Measurements from ENCODE around the gene SLC11A2. TPM values are rescaled to one million over a fixed set of nuclear protein-coding genes. Genes with fewer than 3 reads are reported as not detected.
"Not testable (repeated sequence)": the region's sequence is repeated elsewhere in the genome, so short reads cannot be mapped to it uniquely, and the experiment has no call there.

The SLC11A2 gene
- total and polyA plus RNA-seq, 12 donors, result 21.7 to 82.2 (median 49.7) TPM

GRCh38 chr12:50955288-50955687 is 70.9 kb downstream of the SLC11A2 start:
- no peak overlapping the region for H3K4me3 ChIP-seq
- TF ChIP-seq, protein P1, sequence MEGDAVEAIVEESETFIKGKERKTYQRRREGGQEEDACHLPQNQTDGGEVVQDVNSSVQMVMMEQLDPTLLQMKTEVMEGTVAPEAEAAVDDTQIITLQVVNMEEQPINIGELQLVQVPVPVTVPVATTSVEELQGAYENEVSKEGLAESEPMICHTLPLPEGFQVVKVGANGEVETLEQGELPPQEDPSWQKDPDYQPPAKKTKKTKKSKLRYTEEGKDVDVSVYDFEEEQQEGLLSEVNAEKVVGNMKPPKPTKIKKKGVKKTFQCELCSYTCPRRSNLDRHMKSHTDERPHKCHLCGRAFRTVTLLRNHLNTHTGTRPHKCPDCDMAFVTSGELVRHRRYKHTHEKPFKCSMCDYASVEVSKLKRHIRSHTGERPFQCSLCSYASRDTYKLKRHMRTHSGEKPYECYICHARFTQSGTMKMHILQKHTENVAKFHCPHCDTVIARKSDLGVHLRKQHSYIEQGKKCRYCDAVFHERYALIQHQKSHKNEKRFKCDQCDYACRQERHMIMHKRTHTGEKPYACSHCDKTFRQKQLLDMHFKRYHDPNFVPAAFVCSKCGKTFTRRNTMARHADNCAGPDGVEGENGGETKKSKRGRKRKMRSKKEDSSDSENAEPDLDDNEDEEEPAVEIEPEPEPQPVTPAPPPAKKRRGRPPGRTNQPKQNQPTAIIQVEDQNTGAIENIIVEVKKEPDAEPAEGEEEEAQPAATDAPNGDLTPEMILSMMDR (IDR thresholded peaks at IDR 0.05), result no peak
- no peak for TF ChIP-seq POLR2A (IDR thresholded peaks at IDR 0.05)
- DNase-seq, result no peak
- no peak overlapping the region for H3K27ac ChIP-seq
- H3K4me1 ChIP-seq (replicated peaks in 1 of 2), result no peaks in the 10 kb centered on the region
- H3K36me3 ChIP-seq (replicated peaks in 1 of 2), result no peaks in the 10 kb centered on the region
- H3K27me3 ChIP-seq, result no peaks in the 10 kb centered on the region
- intact Hi-C loops (cut with DNase I), result no loop called here
- no peaks in the 10 kb centered on the region for H3K9me3 ChIP-seq (replicated peaks in 1 of 3)
- WGBS, 4 donors, result 79 to 94% (median 91%) methylated on average over 1 of the region's 1 CpG

DNA sequence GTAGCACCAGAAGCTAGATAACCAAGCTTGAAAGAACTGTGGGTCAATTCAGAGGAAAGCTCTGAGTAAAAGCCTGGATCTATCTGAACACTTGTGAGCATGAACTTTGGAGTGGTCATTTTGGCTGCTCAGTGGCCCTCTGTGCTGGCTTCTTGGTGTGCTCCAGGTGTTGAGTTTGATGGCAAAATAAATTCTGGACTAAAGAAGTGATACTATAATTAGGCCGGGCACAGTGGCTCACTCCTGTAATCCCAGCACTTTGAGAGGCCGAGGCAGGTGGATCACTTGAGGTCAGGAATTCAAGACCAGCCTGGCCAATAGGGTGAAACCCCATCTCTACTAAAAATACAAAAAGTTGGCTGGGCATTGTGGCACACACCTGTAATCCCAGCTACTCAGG is 71.4 kb downstream of the SLC11A2 start:
- intact Hi-C loops (cut with DNase I); DNase-seq; H3K4me3 ChIP-seq; H3K4me1 ChIP-seq (replicated peaks in 1 of 2); H3K36me3 ChIP-seq (replicated peaks in 1 of 2); H3K9me3 ChIP-seq (replicated peaks in 1 of 3); H3K27me3 ChIP-seq; H3K27ac ChIP-seq: not testable (repeated sequence)
- WGBS, 4 donors, result 90 to 96% (median 93%) methylated on average over 2 of the region's 2 CpGs

DNA sequence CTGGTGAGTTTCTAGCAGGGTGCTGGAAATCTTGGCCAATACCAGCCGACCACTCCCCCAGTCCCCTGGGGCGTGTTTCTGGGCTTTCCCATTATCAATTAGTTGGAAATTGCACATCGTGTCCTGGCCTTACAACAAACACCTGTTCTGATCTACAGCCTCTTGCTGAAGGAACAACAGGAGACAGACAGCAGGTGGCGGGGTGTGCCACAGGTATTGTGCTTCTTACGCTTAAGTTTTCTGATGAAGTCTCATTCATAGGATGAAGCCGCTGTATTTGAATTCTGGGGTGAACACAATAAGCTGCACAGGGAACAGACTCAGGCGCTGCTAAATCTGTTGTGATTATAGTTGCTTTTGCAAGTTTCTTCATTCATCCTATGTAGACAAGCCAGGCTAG is 73.1 kb downstream of the SLC11A2 start:
- H3K36me3 ChIP-seq (replicated peaks in 1 of 2), result no peaks in the 10 kb centered on the region
- H3K4me3 ChIP-seq, result no peak overlapping the region
- no peaks in the 10 kb centered on the region for H3K4me1 ChIP-seq (replicated peaks in 1 of 2)
- WGBS, 4 donors, result 87 to 92% (median 90%) methylated on average over 6 to 7 of the region's 7 CpGs
- TF ChIP-seq POLR2A (IDR thresholded peaks at IDR 0.05), result no peak
- TF ChIP-seq, protein P1 (IDR thresholded peaks at IDR 0.05), result no peak
- H3K27me3 ChIP-seq, result no peaks in the 10 kb centered on the region
- intact Hi-C loops (cut with DNase I), result no loop called here
- DNase-seq, result no peak
- H3K27ac ChIP-seq, result no peak overlapping the region
- H3K9me3 ChIP-seq (replicated peaks in 1 of 3), result no peaks in the 10 kb centered on the region

- H3K27me3 ChIP-seq, result no peaks in the 10 kb centered on the region
- H3K27ac ChIP-seq, result no peak within 1 kb of the TSS
- H3K4me1 ChIP-seq (replicated peaks in 1 of 2), result no peaks in the 10 kb centered on the region
- no peak within 1 kb of the TSS for H3K4me3 ChIP-seq
- H3K9me3 ChIP-seq (replicated peaks in 1 of 3), result no peaks in the 10 kb centered on the region
- no peak for DNase-seq
- intact Hi-C loops (cut with DNase I), result no loop called here
- 89 to 93% (median 92%) methylated on average over 3 to 19 of the region's 19 CpGs for WGBS, 4 donors
- TF ChIP-seq POLR2A (IDR thresholded peaks at IDR 0.05), result no peak
- TF ChIP-seq, protein P1 (IDR thresholded peaks at IDR 0.05), result no peak
- no peaks in the 10 kb centered on the region for H3K36me3 ChIP-seq (replicated peaks in 1 of 2)
These were observed 73.7 kb downstream of the SLC11A2 start, which contains the start of gene HIGD1C for GRCh38 chr12:50952510-50952909. HIGD1C (plus strand) TSS chr12:50952544; CDS start chr12:50953999, 1,455 bp downstream.

GRCh38 chr12:50951112-50951511 is 75.1 kb downstream of the SLC11A2 start:
- DNase-seq, result no peak
- Histone ChIP-seq H3K4me3 (no peak overlapping the region), H3K27me3 (no peaks in the 10 kb centered on the region), H3K36me3 (replicated peaks in 1 of 2) (no peaks in the 10 kb centered on the region), H3K4me1 (replicated peaks in 1 of 2) (no peaks in the 10 kb centered on the region), H3K27ac (no peak overlapping the region), H3K9me3 (replicated peaks in 1 of 3) (no peaks in the 10 kb centered on the region)
- no peak for TF ChIP-seq POLR2A (IDR thresholded peaks at IDR 0.05)
- TF ChIP-seq, protein P1 (IDR thresholded peaks at IDR 0.05), result no peak
- intact Hi-C loops (cut with DNase I), result no loop called here
- WGBS, 4 donors, result 84 to 89% (median 85%) methylated on average over 2 of the region's 2 CpGs
